ENCODE data around the gene C22orf15. TPM values are rescaled to one million over a fixed set of nuclear protein-coding genes. Genes with fewer than 3 reads are reported as not detected.

Gene C22orf15
- total RNA-seq, 2 experiments from 2014 or later, result 0.49 to 0.84 TPM

DNA sequence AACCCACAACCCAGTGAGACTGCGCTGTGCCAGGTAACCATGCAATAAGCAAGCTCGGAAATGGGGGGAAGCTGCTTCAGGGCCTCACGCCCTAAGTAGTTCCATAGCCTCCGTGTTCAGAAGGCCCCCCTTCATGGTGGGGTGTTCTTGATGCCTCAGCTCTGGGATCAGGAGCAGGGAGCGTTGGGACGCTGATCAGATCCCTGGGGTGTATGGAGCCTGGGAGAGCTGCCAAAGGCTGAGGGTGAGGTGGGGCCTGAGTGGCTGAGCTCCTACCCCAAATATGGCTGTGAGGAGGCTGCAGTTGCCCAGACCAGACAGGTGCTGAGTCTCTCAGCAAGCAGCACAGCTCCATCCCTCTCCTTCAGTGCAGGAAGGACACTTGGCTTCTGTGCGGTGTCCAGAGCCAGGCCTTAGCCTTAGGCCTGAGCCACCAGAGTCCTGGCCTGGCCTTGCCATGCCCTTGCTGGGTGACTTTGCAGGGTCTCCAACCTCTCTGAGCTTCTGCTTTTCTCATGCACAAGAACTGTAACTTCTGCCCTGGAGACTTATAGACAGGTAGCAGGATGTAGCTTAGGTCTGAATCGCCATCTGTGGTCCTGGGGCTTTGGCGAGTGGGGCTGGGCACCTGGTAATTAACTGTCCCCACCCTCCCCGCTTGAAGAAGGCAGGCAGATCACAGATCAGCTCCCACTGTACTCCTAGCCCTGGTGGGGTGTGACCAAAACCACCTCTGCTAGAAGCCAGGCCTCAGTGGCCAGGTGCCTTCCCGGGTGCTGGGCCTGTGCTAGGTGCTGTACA is 15.2 kb downstream of the C22orf15 start:
- Mint-ChIP-seq H3K4me3 (no peak overlapping the region), H3K9me3 (no peaks in the 10 kb centered on the region), H3K4me1 (ENCODE audit: low read depth) (peaks cover 7% of the 10 kb centered on the region), H3K36me3 (ENCODE audit: low read depth) (no peaks in the 10 kb centered on the region), H3K27me3 (no peaks in the 10 kb centered on the region), H3K27ac (no peak overlapping the region)
- ChIA-PET CTCF (no interaction called here), POLR2A (interaction anchor here (1.0 to 1.2 kb wide), 2 partner anchors 9 to 117 kb away, joined by 3 to 4 read pairs; partner anchors contain the start of gene SMARCB1)
- Histone ChIP-seq H3K9me3 (ENCODE audit: control insufficient read depth in 1 of 2, insufficient read depth in 1 of 2, low read length in 2 of 2) (no peaks in the 10 kb centered on the region), H3K27me3 (ENCODE audit: control insufficient read depth in 1 of 2, insufficient read depth in 2 of 2, low read length in 2 of 2) (no peaks in the 10 kb centered on the region), H3K27ac (ENCODE audit: low read depth in 1 of 2, low read length in 2 of 2) (no peak overlapping the region), H3K4me1 (ENCODE audit: insufficient read depth, low read length) (peaks cover 7% of the 10 kb centered on the region), H3K4me3 (ENCODE audit: low read length) (no peak overlapping the region), H3K36me3 (ENCODE audit: insufficient read depth, low read length) (no peaks in the 10 kb centered on the region)
- DNase-seq (no peak), ATAC-seq (ENCODE audit: poor library complexity) (no peak)
- intact Hi-C loops (cut with DNase I, micrococcal nuclease), result no loop called here
- TF ChIP-seq, protein P1, sequence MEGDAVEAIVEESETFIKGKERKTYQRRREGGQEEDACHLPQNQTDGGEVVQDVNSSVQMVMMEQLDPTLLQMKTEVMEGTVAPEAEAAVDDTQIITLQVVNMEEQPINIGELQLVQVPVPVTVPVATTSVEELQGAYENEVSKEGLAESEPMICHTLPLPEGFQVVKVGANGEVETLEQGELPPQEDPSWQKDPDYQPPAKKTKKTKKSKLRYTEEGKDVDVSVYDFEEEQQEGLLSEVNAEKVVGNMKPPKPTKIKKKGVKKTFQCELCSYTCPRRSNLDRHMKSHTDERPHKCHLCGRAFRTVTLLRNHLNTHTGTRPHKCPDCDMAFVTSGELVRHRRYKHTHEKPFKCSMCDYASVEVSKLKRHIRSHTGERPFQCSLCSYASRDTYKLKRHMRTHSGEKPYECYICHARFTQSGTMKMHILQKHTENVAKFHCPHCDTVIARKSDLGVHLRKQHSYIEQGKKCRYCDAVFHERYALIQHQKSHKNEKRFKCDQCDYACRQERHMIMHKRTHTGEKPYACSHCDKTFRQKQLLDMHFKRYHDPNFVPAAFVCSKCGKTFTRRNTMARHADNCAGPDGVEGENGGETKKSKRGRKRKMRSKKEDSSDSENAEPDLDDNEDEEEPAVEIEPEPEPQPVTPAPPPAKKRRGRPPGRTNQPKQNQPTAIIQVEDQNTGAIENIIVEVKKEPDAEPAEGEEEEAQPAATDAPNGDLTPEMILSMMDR (IDR thresholded peaks at IDR 0.05), result no peak

GRCh38 chr22:23778577-23778900 is 15.7 kb downstream of the C22orf15 start:
- Histone ChIP-seq H3K9me3 (ENCODE audit: control insufficient read depth in 1 of 2, insufficient read depth in 1 of 2, low read length in 2 of 2) (no peaks in the 10 kb centered on the region), H3K36me3 (ENCODE audit: insufficient read depth, low read length) (no peaks in the 10 kb centered on the region), H3K27me3 (ENCODE audit: control insufficient read depth in 1 of 2, insufficient read depth in 2 of 2, low read length in 2 of 2) (no peaks in the 10 kb centered on the region), H3K4me1 (ENCODE audit: insufficient read depth, low read length) (peaks cover 1% of the 10 kb centered on the region), H3K4me3 (ENCODE audit: low read length) (no peak overlapping the region), H3K27ac (ENCODE audit: low read depth in 1 of 2, low read length in 2 of 2) (no peak overlapping the region)
- H3K27ac Mint-ChIP-seq, result no peak overlapping the region
- DNase-seq (no peak), ATAC-seq (ENCODE audit: poor library complexity) (no peak)
- no peak overlapping the region for H3K4me3 Mint-ChIP-seq
- ChIA-PET POLR2A (interaction anchor here (1.2 kb wide), 1 partner anchor 8 kb away, joined by 4 read pairs; the partner anchor contains the start of gene SMARCB1), CTCF (no interaction called here)
- intact Hi-C loops (cut with DNase I, micrococcal nuclease), result no loop called here
- peaks cover 1% of the 10 kb centered on the region for H3K4me1 Mint-ChIP-seq (ENCODE audit: low read depth)
- TF ChIP-seq, protein P1 (IDR thresholded peaks at IDR 0.05), result no peak
- H3K27me3 Mint-ChIP-seq, result no peaks in the 10 kb centered on the region
- no peaks in the 10 kb centered on the region for H3K9me3 Mint-ChIP-seq
- H3K36me3 Mint-ChIP-seq (ENCODE audit: low read depth), result no peaks in the 10 kb centered on the region

DNA sequence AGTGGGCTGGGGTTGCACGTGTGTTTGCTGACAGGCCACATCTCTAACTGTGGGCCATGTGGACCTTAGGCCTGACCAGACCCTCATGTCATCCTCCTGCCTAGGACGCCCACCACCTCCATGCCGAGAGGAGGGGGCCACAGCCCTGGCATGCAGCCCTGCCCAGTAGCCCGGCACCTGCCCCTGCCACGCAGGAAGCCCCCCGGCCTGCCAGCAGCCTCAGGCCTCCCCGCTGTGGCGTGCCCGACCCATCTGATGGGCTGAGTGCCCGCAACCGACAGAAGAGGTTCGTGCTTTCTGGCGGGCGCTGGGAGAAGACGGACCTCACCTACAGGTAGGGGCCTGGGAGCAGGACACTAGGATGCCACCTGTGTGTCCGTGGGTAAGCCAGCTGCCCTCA is 16.3 kb downstream of the C22orf15 start:
- Histone ChIP-seq H3K9me3 (ENCODE audit: control insufficient read depth in 1 of 2, insufficient read depth in 1 of 2, low read length in 2 of 2) (no peaks in the 10 kb centered on the region), H3K4me3 (ENCODE audit: low read length) (no peak overlapping the region), H3K27ac (ENCODE audit: low read depth in 1 of 2, low read length in 2 of 2) (no peak overlapping the region), H3K36me3 (ENCODE audit: insufficient read depth, low read length) (no peaks in the 10 kb centered on the region), H3K27me3 (ENCODE audit: control insufficient read depth in 1 of 2, insufficient read depth in 2 of 2, low read length in 2 of 2) (no peaks in the 10 kb centered on the region), H3K4me1 (ENCODE audit: insufficient read depth, low read length) (peaks cover 2% of the 10 kb centered on the region)
- TF ChIP-seq, protein P1 (IDR thresholded peaks at IDR 0.05), result no peak
- Mint-ChIP-seq H3K4me3 (no peak overlapping the region), H3K36me3 (ENCODE audit: low read depth) (no peaks in the 10 kb centered on the region), H3K9me3 (no peaks in the 10 kb centered on the region), H3K27me3 (no peaks in the 10 kb centered on the region), H3K27ac (no peak overlapping the region), H3K4me1 (ENCODE audit: low read depth) (peaks cover under 1% of the 10 kb centered on the region)
- DNase-seq, result no peak
- ChIA-PET CTCF (no interaction called here), POLR2A (no interaction called here)
- ATAC-seq (ENCODE audit: poor library complexity), result no peak
- intact Hi-C loops (cut with DNase I, micrococcal nuclease), result no loop called here
